Activated effector memory CD4-positive, alpha-beta T cell treated with anti-CD3 and anti-CD28 coated beads, Interleukin-2, amount 50 U/mL, for 16 hours (primary cell): ENCODE results near the gene TOGARAM1.
"Not testable (repeated sequence)": the region's sequence is repeated elsewhere in the genome, so short reads cannot be mapped to it uniquely, and the experiment has no call there.

Source experiments
- DNase-seq: peaks from one replicate; pipeline ENCODE4 v3.0.0-alpha.2; 2020

Gene TOGARAM1

DNA sequence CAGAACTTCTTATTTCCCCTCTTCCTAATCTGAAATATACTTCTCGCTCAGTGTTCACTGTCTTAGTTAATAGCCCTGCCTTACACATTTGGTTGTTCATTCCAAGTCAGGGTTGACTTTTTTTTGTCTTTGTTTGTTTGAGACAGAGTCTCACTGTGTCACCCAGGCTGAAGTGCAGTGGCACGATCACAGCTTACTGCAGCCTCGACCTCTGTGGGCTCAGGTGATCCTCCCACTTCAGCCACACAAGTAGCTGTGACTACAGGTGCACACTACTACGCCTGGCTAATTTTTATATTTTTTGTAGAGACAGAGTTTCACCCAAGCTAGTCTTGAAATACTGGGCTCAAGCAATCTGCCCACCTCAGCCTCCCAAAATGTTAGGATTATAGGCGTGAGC, 79.7 kb downstream of the TOGARAM1 start:
- no peak for DNase-seq

DNA sequence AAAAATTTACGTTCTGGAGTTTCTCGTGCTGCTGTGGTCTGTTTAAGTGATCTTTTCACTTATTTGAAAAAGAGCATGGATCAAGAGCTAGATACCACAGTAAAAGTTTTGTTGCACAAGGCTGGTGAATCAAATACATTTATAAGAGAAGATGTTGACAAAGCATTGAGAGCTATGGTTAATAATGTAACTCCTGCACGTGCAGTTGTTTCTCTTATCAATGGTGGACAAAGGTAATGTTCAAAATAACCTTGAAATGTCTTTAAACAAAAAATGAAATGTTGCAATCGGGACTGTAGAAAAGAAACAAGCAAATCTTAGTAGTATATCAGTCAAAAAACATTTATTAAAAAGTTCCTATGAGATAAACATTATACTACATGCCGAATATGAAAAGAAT, 82.6 kb downstream of the TOGARAM1 start:
- no peak for DNase-seq

DNA sequence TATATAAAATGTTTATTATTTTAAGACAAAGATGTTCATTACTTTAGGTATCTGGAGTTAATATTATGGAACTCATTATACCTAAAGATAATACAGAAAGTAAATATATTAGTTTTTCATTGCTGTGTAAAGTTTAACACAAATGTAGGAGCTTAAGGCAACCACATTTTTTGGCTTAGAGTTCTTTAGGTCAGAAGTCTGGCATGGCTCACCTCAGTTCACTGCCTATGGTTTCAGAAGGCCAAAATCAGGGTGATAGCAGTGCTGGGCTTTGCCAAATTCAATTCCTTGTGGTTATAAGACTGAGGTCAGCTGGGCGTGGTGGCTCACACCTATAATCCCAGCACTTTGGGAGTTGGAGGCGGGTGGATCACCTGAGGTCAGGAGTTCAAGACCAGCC, 86.4 kb downstream of the TOGARAM1 start:
- no peak for DNase-seq

DNA sequence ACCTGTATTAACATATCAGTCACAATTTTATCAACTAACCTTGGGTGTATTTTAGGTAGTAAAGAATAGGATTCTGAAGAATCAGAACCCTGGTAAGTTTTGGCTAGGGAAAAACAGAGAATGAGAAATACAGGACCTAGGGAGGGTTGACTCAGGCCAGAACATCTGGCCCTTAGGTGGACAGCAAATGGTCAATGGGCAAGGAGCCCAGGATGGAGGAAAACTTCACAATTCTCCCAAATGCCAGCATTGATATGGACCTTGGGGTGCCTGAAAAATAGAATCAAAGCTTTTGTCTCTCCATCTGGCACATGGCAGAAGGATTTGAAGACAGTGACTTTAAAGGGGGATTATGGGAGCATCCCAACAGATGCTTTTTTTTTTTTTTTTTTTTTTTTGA, 89.2 kb downstream of the TOGARAM1 start:
- no peak for DNase-seq

DNA sequence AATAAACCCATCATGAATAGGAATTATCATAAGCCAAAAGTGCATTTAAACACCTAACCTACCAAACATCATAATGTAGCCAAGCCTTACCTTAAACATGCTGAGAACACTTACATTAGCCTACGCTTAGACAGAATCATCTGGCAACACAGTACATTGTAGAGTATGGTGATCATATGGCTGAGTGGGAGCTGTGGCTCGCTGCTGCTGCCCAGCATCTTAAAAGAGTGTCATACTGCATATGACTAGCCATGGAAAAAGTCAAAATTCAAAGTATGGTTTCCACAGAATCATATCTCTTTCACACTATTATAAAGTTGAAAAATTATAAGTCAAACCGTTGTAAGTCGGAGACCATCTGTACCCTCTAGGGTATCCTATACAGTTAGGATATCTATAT, 89.9 kb downstream of the TOGARAM1 start:
- no peak for DNase-seq

DNA sequence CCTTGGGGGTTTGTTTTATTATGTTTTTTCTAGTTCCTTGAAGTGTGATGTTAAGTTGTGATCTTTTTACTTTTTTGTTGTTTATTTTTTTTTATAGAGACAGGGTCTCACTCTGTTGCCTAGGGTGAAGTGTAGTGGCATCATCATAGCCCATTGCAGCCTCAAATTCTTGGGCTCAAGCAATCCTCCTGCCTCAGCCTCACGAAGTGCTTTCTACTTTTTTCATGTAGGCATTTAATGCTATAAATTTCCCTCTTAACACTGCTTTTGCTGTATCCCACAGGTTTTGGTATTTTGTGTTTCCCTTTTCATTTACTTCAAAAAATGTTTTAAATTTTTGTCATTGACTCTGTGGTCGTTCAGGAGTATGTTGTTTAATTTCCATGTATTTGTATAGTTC, 95.4 kb downstream of the TOGARAM1 start:
- no peak for DNase-seq

DNA sequence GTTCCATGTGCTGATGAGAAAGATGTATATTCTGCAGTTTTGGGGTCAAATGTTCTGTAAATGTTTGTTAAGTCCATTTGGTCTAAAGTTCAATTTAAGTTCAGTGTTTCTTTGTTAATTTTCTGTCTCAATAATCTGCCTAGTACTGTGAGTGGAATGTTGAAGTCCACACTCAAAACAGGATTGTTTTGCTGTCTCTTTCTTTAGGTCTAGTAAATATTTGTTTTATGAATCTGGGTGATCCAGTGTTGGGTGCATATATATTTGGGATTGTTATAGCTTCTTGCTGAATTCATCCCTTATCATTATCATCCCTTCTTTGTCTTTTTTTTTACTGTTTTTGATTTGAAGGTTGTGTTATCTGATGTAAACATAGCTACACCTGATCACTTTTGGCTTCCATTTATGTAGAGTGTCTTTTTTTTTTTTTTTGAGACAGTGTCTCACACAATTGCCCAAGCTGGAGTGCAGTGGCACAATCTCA, 95.9 kb downstream of the TOGARAM1 start:
- DNase-seq: no peak

DNA sequence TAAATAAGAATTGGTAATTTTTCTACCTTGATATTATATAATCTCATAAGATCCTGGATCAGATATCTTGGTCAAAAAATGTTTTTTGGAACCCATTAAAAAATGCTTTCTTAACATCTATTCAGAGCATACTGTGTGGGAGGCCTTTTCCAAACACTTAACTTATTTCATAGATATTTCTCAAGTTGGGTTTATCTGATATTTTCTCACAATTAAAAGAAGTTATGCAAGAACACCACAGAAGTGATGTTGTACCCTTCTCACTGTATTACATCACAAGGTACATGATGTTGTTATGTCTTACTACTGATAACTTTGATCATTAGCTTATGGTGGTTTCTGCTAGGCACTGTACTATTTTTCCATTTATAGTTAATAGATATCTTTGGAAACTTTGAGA, 98.6 kb downstream of the TOGARAM1 start:
- DNase-seq: no peak

DNA sequence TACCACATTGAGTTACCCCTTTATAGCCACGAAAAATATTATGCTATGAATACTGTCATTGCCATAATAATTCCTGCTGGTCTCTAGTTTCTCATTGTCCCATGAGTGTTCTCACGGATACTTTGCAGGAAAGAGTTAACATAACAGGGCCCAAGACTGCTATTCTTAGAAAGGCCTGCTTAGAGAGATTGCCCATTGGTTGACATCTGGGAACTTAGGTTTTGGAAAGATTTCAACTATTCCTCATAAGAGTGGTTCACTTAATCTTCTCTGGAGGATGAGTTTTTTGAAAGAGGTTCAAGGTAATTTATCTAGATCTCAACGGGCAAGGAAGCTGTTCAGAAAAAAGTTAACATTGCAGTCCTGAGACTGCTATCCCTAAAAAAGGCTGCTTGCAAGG, 103.5 kb downstream of the TOGARAM1 start:
- DNase-seq: no peak

DNA sequence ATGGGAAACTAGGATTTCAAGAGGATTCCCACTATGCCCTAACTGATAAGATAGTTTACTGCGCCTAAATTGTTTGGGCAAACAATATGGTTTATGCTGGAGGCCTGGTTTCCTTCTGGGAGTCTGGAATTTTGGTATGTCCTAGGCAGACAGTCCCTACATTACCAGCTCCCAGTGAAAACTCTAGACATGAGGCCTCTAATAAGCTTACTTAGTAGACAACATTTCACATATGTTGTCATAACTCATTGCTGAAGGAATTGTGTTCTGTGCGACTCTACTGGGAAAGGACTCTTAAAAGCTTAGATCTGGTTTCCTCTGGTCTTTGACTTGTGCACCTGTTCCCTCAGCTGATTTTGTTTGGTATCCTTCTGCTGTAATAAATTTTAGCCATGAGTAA, 104.0 kb downstream of the TOGARAM1 start:
- no peak for DNase-seq

DNA sequence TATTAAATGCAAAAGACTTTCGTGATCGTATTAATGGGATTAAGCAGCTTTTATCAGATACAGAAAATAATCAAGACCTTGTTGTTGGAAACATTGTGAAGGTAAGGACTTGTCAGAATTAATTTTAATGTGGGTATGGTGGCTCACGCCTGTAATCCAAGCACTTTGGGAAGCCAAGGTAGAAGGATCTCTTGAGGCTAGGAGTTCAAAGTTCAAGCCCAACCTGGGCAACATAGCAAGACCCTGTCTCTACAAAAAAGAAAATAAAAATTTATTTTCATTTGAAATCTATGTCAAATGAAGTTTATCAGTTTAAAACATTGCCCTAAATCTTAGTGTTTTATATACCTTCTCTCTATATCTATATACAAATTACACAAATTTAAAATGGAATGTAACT, 104.7 kb downstream of the TOGARAM1 start:
- DNase-seq: no peak

DNA sequence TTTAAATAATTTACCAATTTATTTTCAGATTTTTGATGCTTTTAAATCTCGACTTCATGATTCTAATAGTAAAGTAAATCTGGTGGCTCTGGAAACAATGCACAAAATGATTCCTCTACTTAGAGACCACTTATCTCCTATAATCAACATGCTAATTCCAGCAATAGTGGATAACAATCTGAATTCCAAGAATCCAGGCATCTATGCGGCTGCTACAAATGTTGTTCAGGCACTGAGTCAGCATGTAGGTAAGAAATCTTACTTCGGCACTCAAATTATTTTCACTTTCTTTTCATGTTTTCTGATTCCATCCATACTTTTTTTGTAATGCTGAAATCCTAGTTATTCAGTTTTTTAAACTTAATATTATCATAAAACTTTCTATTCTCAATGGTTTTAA, 106.4 kb downstream of the TOGARAM1 start:
- no peak for DNase-seq

DNA sequence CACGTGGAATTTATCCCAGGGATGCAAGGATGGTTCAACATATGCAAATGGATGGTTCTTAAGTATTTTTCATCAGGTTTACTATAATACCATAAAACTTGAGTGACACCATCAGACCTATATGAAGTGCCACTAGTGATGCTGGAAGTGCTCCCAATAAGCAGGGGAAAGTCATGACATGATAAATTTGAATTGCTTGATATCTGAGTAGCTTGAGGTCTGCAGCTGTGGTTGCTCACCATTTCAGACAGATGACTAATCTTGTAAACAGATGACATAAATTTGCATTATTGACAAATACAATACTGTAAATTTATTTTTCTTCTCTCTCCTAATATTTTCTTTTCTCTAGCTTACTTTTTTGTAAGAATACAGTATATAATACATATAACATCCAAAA, 108.2 kb downstream of the TOGARAM1 start:
- no peak for DNase-seq

DNA sequence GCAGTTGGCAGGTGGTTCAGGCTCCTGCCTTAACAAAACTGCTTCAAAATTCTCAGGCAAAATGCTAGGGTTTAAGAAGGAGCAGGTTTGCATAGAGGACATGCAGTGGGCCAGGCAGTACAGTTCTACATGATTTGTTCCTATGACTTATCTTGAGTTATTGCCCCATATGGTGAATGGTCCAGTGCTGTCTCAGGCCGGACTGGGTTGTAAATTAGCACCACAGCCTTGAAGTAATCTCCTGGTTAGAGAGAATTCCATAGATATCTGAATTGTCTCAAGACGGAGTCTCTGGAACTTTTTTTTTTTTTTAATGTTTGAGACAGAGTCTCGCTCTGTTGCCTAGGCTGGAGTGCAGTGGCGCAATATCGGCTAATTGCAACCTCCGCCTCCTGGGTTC, 110.1 kb downstream of the TOGARAM1 start:
- no peak for DNase-seq

DNA sequence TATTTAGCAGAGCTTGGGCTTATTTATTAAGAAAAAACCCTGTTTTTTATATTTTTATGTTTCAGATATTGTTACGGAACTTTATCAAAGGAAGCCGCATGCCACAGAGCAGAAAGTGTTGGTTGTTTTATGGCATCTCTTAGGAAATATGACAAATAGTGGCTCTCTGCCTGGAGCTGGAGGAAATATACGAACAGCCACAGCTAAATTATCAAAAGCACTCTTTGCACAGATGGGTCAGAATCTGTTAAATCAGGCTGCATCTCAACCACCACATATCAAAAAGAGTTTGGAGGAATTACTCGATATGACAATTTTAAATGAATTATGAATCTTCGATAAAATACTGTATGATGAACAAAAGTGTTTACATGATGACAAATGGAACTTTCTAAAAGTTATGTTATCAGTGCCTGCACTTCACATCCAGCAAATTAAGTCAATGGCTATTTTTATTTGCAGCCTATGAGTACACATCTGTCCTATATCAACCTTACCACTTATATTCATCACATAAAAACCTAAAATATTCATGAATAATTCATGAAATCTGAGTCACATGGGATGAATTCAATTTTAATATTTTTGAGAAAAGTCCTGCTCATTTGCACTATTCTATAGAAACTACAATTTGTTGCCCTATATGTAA, 111.4 kb downstream of the TOGARAM1 start:
- DNase-seq: no peak

DNA sequence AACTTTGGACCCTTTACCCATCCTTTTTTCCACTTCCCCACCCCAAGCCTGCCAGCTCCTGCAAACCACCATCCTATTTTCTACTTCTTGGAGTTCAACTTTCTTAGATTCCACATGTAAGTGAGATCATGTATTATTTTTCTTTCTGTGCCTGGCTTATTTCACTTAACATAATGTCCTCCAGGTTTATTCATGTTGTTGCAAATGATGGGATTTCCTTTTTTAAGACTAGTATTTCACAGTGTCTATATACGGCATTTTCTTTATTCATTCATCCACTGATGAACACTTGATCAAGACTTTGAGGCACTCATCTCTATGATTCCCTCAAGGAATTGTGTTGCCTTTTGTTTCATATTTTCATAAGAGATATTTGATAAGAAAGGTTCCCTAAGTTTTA, 116.3 kb downstream of the TOGARAM1 start:
- no peak for DNase-seq

DNA sequence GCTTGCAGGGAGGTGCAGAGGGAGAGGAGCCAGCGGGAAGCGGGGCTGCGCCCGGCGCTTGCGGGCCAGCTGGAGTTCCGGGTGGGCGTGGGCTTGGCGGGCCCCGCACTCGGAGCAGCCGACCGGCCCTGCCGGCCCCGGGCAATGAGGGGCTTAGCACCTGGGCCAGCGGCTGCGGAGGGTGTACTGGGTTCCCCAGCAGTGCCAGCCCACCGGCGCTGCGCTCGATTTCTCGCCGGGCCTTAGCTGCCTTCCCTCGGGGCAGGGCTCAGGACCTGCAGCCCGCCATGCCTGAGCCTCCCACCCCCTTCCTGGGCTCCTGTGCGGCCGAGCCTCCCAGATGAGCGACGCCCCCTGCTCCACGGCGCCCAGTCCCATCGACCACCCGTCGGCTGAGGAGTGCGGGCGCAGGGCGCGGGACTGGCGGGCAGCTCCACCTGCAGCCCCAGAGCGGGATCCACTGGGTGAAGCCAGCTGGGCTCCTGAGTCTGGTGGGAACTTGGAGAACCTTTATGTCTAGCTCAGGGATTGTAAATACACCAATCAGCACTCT, 118.5 kb downstream of the TOGARAM1 start:
- not testable (repeated sequence) for DNase-seq

DNA sequence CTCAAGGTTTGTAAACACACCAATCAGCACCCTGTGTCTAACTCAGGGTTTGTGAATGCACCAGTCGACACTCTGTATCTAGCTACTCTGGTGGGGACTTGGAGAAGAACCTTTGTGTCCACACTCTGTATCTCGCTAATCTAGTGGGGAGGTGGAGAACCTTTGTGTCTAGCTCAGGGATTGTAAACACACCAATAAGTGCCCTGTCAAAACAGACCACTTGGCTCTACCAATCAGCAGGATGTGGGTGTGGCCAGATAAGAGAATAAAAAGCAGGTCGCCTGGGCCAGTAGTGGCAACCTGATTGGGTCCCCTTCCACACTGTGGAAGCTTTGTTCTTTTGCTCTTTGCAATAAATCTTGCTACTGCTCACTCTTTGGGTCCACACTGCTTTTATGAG, 119.1 kb downstream of the TOGARAM1 start:
- not testable (repeated sequence) for DNase-seq

DNA sequence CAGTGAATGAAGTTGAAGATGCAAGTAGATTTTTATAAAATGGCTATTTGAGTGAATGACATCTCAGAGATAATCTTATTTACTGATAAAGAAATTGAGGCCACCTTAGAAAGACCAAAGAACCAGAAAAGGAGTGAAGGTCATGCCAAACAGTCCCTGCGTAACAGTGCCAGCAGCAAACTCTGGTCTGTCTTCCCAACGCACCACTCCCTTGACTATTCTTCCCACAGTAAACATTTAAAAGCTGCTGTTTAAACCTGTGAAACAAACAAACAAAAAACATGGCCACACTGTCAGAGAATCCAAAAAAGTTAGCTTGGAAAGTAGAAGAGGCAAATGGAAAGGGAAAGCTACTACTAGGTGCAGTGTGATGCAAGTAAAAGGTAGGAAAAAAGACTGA, 120.4 kb downstream of the TOGARAM1 start:
- no peak for DNase-seq

DNA sequence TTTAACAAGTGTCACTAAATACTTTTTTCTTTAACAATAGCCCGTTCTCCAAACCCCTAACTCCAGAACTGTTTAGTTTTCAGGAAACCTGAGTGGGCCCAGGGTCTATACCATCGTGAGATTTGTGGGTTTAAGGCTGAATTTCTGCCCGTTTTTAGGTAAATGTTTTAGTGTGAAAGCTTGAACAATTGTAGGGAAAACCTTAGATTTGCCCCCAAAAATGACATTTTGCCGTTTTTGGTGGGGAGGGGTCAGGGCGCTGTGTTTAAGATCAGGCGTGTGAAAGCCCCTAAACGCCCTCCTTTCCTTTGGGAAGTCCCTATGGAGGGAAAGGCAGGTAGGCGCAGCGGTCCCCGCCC, 121.6 kb downstream of the TOGARAM1 start:
- no peak for DNase-seq

DNA sequence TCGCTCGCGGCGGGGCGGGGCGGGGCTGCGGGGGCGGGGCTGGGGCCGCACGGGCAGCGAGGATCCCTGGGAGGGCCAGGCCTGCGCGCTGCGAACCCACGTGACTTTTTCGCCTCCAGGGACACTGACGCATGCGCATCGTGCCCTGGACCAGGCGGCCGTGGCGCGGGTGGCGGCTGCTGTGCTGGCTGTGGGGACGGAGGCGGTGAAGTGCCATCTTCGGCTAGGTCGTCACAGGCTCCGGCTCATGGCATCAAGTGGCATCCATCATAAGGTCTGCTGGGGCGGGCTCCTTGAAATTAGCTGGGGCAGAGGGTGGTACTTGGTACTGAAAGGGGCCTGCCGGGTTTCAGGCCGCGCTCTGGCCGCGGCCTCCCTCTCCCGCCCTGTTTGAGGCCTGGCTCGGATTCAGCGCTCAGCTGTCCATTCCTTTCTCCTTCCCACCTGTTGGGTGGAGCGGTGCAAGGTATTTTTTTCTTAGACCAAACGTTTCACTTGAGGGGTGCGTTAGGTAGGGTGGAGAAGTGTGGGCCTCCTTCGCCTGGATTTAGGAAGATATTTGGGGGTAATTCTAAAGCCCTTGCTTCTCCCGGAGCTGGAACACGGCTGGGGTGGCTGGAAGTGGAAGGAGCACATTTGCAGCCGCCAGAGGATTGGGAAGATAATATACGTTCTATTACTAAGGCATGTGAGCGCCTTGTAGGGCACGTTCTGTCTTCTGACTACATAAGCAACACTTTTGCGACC, 122.2 kb downstream of the TOGARAM1 start, which contains the start of gene PRPF39:
Gene PRPF39, plus strand, starts transcription at position 141 of the 747 bp plus-strand sequence. CDS start 11,124 bp downstream, outside the sequence.
- peak; percentile 99 for DNase-seq

DNA sequence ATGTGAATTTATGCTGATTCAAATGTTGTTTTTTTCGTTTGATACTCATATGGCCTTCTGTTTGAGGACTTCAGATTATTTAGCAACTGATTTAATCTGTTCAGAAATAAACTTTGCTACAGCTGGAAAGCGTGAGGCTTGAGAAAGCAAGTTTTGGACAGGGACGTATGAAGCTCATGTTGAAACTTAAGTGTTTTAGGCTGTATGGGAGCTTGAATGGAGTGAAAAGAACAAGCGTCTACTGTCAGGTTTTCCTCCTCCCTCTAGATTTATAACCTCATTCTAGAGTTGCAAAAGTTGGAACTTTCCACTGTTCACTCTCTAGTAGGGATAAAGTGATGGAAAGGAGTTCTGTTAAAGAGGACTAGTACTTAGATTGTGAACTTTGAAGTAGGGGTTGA, 123.0 kb downstream of the TOGARAM1 start:
- no peak for DNase-seq

DNA sequence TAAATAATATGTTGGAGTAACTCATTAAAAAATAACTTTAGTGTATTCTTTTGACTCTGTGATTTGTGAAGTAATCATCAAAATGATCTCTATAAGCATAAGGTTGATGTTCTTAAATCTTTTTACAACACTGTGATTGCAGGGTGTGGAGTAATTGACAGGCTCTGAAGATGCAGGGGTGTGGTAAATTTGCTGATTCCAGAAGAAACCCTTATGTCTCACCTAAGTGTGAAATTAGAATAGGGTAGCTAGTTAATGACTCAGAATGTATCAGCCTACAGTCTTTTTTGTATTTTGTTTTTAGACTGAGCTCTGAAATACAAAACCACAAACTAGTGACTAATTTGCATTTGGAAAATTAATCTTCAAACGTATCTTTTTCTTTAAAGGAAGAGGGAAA, 127.8 kb downstream of the TOGARAM1 start:
- no peak for DNase-seq

DNA sequence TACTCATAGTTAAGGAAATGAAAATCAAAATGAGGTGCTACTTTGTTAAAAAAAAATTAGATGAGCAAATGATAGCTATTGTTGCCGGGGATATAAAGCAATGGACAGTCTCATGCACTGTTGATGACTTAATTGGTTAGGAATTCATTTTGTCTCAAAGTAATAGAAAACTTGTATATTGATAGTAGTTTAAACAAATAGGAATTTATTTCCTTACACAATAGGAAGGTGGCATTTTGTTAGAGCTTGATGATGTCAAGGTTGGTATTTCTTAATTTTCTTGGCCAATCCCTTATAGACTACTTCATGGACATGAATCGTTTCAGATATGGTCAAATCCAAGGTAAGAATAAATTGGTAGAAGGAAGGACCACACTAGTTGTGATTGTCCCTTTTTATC, 129.7 kb downstream of the TOGARAM1 start:
- DNase-seq: no peak
